K562 (cell line): ENCODE results near the gene NTRK3. TPM values are rescaled to one million over a fixed set of nuclear protein-coding genes. Genes with fewer than 3 reads are reported as not detected.

ENCODE experiments used
- ATAC-seq: fragments of 200-7000 bp; cut with Tn5 transposase; 3 replicates; pipeline ENCODE4 v1.9.1; 2020; ENCODE audit warnings: moderate library complexity
- BruUV-seq: library from RNA; stranded (reverse); fragments of 400-500 nt; replicated peaks from 2 replicates; lab custom pipeline; 2021; lab: Mats Ljungman, UMichigan
- CTCF ChIA-PET: fragments of 300-600 bp; formaldehyde crosslinking; extraction: SDS; loops from one replicate; lab custom pipeline; 2021; ENCODE audit warnings: low intra/inter-chr PET ratio; lab: Yijun Ruan, JAX
- POLR2A ChIA-PET: fragments of 300-600, 350-650 bp; sonication (Branson Sonifier 250); formaldehyde crosslinking; extraction: SDS; loops from one replicate; lab custom pipeline; 2021; ENCODE audit warnings: antibody characterized with exemption, inconsistent platforms; lab: Yijun Ruan, JAX
- DNase-seq, 4 experiments: peaks; one replicate each; pipeline versions ENCODE4 v3.0.0 to v3.0.0-alpha.2; 2011 to 2018; ENCODE audit warnings: low spot score in 3 of 4, mixed read lengths in 3 of 4; ENCODE audit errors: extremely low read depth in 1 of 4
- FAIRE-seq: peaks from 2 replicates; lab custom pipeline; 2011; peaks lifted over from hg19 to GRCh38; lab: Jason Lieb, UNC
- H2AFZ ChIP-seq: 2 replicates; pipeline ENCODE4 v1.6.0; 2011; ENCODE audit warnings: low read depth, low read length, control low read depth, inconsistent platforms
- H3K27ac ChIP-seq: fragments of 200-600 bp; 3 replicates; pipeline ENCODE4 v1.8.0; 2011; ENCODE audit warnings: low read depth, mild to moderate bottlenecking, control low read depth, inconsistent platforms, low read length, moderate library complexity, mixed read lengths; ENCODE audit errors: extremely low read depth
- H3K27me3 ChIP-seq, 2 experiments: fragments of 300-600 bp in 1 of 2; 2 replicates in 1 of 2; 3 replicates in 1 of 2; pipeline versions ENCODE4 v1.6.0 to v1.8.0; 2011; ENCODE audit warnings: inconsistent platforms in 2 of 2, low read length in 2 of 2, mild to moderate bottlenecking in 1 of 2, mixed read lengths in 1 of 2, moderate library complexity in 1 of 2; ENCODE audit not compliant: control insufficient read depth in 2 of 2, insufficient read depth in 2 of 2
- H3K36me3 ChIP-seq: fragments of 300-600 bp; 3 replicates; pipeline ENCODE4 v1.8.0; 2011; ENCODE audit warnings: mild to moderate bottlenecking, low read length, inconsistent platforms; ENCODE audit not compliant: control insufficient read depth, insufficient read depth
- H3K4me1 ChIP-seq, 2 experiments: fragments of 200-600 bp in 1 of 2; replicated peaks in 1 of 2; 2 replicates in 1 of 2; 3 replicates in 1 of 2; pipeline versions ENCODE4 v1.5.1 to v1.8.0; 2011; ENCODE audit warnings: inconsistent platforms in 2 of 2, low read length in 2 of 2, mild to moderate bottlenecking in 1 of 2, mixed read lengths in 1 of 2, moderate library complexity in 1 of 2; ENCODE audit not compliant: control insufficient read depth in 2 of 2, insufficient read depth in 2 of 2
- H3K4me2 ChIP-seq: 2 replicates; pipeline ENCODE4 v1.6.1; 2011; ENCODE audit warnings: low read length, control low read depth, inconsistent platforms, mixed read lengths; ENCODE audit not compliant: insufficient read depth
- H3K4me3 ChIP-seq: fragments of 200-600 bp; sonication (generic), shearing (Covaris generic); 2 replicates; pipeline ENCODE4 v1.5.1; 2016; ENCODE audit warnings: control low read depth, inconsistent platforms
- H3K79me2 ChIP-seq: fragments of 200-600 bp; 3 replicates; pipeline ENCODE4 v1.8.0; 2011; ENCODE audit warnings: low read length, inconsistent platforms; ENCODE audit not compliant: control insufficient read depth, insufficient read depth
- H3K9ac ChIP-seq, 2 experiments: 2 replicates each; pipeline versions ENCODE4 v1.6.0 to v1.6.1; 2011; ENCODE audit warnings: low read depth in 2 of 2, low read length in 2 of 2, control low read depth in 1 of 2, inconsistent platforms in 1 of 2, mild to moderate bottlenecking in 1 of 2, mixed read lengths in 1 of 2; ENCODE audit not compliant: insufficient read depth in 1 of 2
- H3K9me1 ChIP-seq: one replicate; pipeline ENCODE4 v1.6.0; 2011; ENCODE audit warnings: inconsistent platforms, mild to moderate bottlenecking, low read length, moderate library complexity; ENCODE audit not compliant: control insufficient read depth, insufficient read depth
- H3K9me3 ChIP-seq: replicated peaks from 2 replicates; pipeline ENCODE4 v1.5.1; 2011; ENCODE audit warnings: low read depth, low read length, inconsistent platforms; ENCODE audit not compliant: control insufficient read depth, insufficient read depth
- H4K20me1 ChIP-seq: replicated peaks from 2 replicates; pipeline ENCODE4 v1.6.1; 2011; ENCODE audit warnings: low read length, inconsistent platforms, mixed read lengths; ENCODE audit not compliant: control insufficient read depth, insufficient read depth
- CBFA2T3 ChIP-seq: fragments of 450-650 bp; IDR thresholded peaks from 2 replicates; pipeline ENCODE4 v1.6.1; 2017
- JUNB ChIP-seq: fragments of 450-650 bp; formaldehyde crosslinking; conservative IDR thresholded peaks from 2 replicates; pipeline ENCODE4 v1.4.0; 2020; ENCODE audit warnings: mild to moderate bottlenecking
- KDM2B ChIP-seq: fragments of 250-450 bp; sonication (Bioruptor Pico); IDR thresholded peaks from 2 replicates; pipeline ENCODE4 v1.8.0; 2021; ENCODE audit warnings: mild to moderate bottlenecking, moderate library complexity
- KLF16 ChIP-seq: IDR thresholded peaks from 2 replicates; pipeline ENCODE4 v1.6.1; 2016; ENCODE audit warnings: antibody characterized with exemption
- POLR2AphosphoS5 ChIP-seq: IDR thresholded peaks from 2 replicates; pipeline ENCODE4 v1.6.1; 2011; ENCODE audit warnings: mild to moderate bottlenecking, low read depth, low read length, moderate library complexity; ENCODE audit not compliant: control insufficient read depth, insufficient read depth
- PYGO2 ChIP-seq: fragments of 450-650 bp; IDR thresholded peaks from 2 replicates; pipeline ENCODE4 v1.6.1; 2016; ENCODE audit warnings: mild to moderate bottlenecking, missing genetic modification characterization, moderate library complexity, missing compliant biosample characterization
- RBM14 ChIP-seq: fragments of 200-400 bp; formaldehyde crosslinking; IDR thresholded peaks from 2 replicates; pipeline ENCODE4 v1.6.1; 2018; ENCODE audit warnings: low read depth, mild to moderate bottlenecking, low read length, moderate library complexity, borderline replicate concordance; ENCODE audit not compliant: insufficient read depth
- SMARCA4 ChIP-seq: fragments of 450-650 bp; IDR thresholded peaks from 2 replicates; pipeline ENCODE4 v1.6.1; 2016
- SRSF9 ChIP-seq: fragments of 200-400 bp; formaldehyde crosslinking; IDR thresholded peaks from 2 replicates; pipeline ENCODE4 v1.6.1; 2017; ENCODE audit warnings: low read depth, low read length, borderline replicate concordance
- ZNF253 ChIP-seq: fragments of 250-450 bp; sonication (Bioruptor Pico); conservative IDR thresholded peaks from 2 replicates; pipeline ENCODE4 v1.6.1; 2021; ENCODE audit warnings: mild to moderate bottlenecking
- WGBS: fragments of 100-300 bp; shearing (Covaris generic); methylation state at CpG from one replicate; pipeline ENCODE4 v1.1.6; 2016; ENCODE audit warnings: low coverage, mixed read lengths; ENCODE audit not compliant: insufficient coverage; ENCODE audit errors: missing lambda C conversion rate; 5-methylcytosine and 5-hydroxymethylcytosine counted together
- in situ Hi-C: fragments of 300-500 bp; cut with MboI; formaldehyde crosslinking; loops from 4 replicates; pipeline ENCODE4 v1.15.0; 2018; ENCODE audit warnings: inconsistent platforms, mixed read lengths
- intact Hi-C: fragments of 100-400 bp; cut with micrococcal nuclease; formaldehyde crosslinking; loops from 2 replicates; pipeline ENCODE4 v1.14.2; 2022
- polyA plus RNA-seq, 8 experiments: library from polyadenylated mRNA; depleted of rRNA in 4 of 8; stranded (reverse) in 5 of 8; unstranded in 3 of 8; fragments of >200 nt; fragmentation: Nextera tagmentation in 2 of 8; fragmentation: Illumina TruSeq in 1 of 8; extraction: Ambion mirVana in 2 of 8; extraction: Trizol in 1 of 8; gene quantifications; 2 replicates each; pipeline versions ENCODE4 v1.2.1 to v1.2.3, GENCODE V29; 2011 to 2014; ENCODE audit warnings: inconsistent platforms in 1 of 8, missing spikeins in 1 of 8
- total RNA-seq, 7 experiments: library from RNA; depleted of rRNA in 6 of 7; stranded (reverse); fragments of >200 nt in 6 of 7; fragmentation: Illumina TruSeq in 2 of 7; extraction: Trizol in 2 of 7; gene quantifications; 2 replicates each; pipeline versions ENCODE4 v1.2.1 to v1.2.3, GENCODE V29; 2011 to 2021; ENCODE audit warnings: low replicate concordance in 1 of 7
- TF ChIP-seq, protein P1 (sequence below): fragments of 250-450 bp; sonication (Bioruptor Pico); IDR thresholded peaks from 2 replicates; pipeline ENCODE4 v1.4.0; 2020; ENCODE audit warnings: mild to moderate bottlenecking, moderate library complexity
- TF ChIP-seq, protein P2 (sequence below): fragments of 250-450 bp; sonication (Bioruptor Pico); IDR thresholded peaks from 2 replicates; pipeline ENCODE4 v1.5.0; 2021

Gene NTRK3
- total and polyA plus RNA-seq, 9 of the 15 experiments (the other 6 are each of a cell fraction or from before 2014, with no cell fraction given): 0.11 to 0.13 TPM; not detected in 7

GRCh38 chr15:88017753-88018152 is 238.8 kb downstream of the NTRK3 start:
- Histone ChIP-seq H3K27ac (no peak overlapping the region), H2AFZ (no peak overlapping the region), H3K36me3 (no peaks in the 10 kb centered on the region), H3K9ac (no peak overlapping the region), H4K20me1 (no peaks in the 10 kb centered on the region), H3K79me2 (no peaks in the 10 kb centered on the region), H3K4me2 (no peak overlapping the region), H3K9me1 (no peaks in the 10 kb centered on the region), H3K4me1 (no peaks in the 10 kb centered on the region), H3K27me3 (peaks cover 0 to 4% of the 10 kb centered on the region in 2 experiments; a peak in 1 of 5 replicates), H3K4me3 (no peak overlapping the region), H3K9me3 (no peaks in the 10 kb centered on the region)
- no peak for DNase-seq
- ChIA-PET POLR2A (interaction anchor here (0.5 kb wide), 1 partner anchor 151 kb away, joined by 3 read pairs; no protein-coding TSS in a partner anchor), CTCF (no interaction called here)
- WGBS: 2% methylated on average over 4 of the region's 4 CpGs
- no peak for FAIRE-seq
- TF ChIP-seq, protein P1, sequence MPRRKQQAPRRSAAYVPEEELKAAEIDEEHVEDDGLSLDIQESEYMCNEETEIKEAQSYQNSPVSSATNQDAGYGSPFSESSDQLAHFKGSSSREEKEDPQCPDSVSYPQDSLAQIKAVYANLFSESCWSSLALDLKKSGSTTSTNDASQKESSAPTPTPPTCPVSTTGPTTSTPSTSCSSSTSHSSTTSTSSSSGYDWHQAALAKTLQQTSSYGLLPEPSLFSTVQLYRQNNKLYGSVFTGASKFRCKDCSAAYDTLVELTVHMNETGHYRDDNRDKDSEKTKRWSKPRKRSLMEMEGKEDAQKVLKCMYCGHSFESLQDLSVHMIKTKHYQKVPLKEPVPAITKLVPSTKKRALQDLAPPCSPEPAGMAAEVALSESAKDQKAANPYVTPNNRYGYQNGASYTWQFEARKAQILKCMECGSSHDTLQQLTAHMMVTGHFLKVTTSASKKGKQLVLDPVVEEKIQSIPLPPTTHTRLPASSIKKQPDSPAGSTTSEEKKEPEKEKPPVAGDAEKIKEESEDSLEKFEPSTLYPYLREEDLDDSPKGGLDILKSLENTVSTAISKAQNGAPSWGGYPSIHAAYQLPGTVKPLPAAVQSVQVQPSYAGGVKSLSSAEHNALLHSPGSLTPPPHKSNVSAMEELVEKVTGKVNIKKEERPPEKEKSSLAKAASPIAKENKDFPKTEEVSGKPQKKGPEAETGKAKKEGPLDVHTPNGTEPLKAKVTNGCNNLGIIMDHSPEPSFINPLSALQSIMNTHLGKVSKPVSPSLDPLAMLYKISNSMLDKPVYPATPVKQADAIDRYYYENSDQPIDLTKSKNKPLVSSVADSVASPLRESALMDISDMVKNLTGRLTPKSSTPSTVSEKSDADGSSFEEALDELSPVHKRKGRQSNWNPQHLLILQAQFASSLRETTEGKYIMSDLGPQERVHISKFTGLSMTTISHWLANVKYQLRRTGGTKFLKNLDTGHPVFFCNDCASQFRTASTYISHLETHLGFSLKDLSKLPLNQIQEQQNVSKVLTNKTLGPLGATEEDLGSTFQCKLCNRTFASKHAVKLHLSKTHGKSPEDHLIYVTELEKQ (CRISPR knock-in tag): no peak
- TF ChIP-seq KDM2B (CRISPR knock-in tag) (no peak), POLR2AphosphoS5 (no peak), RBM14 (no peak), PYGO2 (tag) (no peak), ZNF253 (CRISPR knock-in tag) (no peak), JUNB (no peak), CBFA2T3 (no peak), SMARCA4 (no peak), SRSF9 (no peak), KLF16 (no peak)
- TF ChIP-seq, protein P2, sequence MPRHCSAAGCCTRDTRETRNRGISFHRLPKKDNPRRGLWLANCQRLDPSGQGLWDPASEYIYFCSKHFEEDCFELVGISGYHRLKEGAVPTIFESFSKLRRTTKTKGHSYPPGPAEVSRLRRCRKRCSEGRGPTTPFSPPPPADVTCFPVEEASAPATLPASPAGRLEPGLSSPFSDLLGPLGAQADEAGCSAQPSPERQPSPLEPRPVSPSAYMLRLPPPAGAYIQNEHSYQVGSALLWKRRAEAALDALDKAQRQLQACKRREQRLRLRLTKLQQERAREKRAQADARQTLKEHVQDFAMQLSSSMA: no peak
- in situ Hi-C loops (no loop called here), intact Hi-C loops (no loop called here)
- no TSS peak for BruUV-seq
- no peak for ATAC-seq
